Activated T-cell treated with anti-CD3 and anti-CD28 coated beads, Interleukin-2, amount 50 U/mL, for 72 hours (primary cell): ENCODE measurements around the gene ACAD9. TPM values are rescaled to one million over a fixed set of nuclear protein-coding genes. Genes with fewer than 3 reads are reported as not detected.
"Not testable (repeated sequence)": the region's sequence is repeated elsewhere in the genome, so short reads cannot be mapped to it uniquely, and the experiment has no call there.

Experiments used
- ATAC-seq, 2 donors: fragments of 150-1000 bp; cut with Tn5 transposase; replicated peaks in 1 of 2; 2 replicates each; pipeline ENCODE4 v1.10.0; 2021; ENCODE audit warnings: moderate library complexity in 2 of 2, mild to moderate bottlenecking in 1 of 2
- DNase-seq, 2 donors: peaks; one replicate each; pipeline ENCODE4 v3.0.0; 2021 to 2022; ENCODE audit warnings: mixed read lengths in 1 of 2
- H3K27ac Mint-ChIP-seq: one replicate; pipeline ENCODE4 v1.8.0; 2022; ENCODE audit warnings: mild to moderate bottlenecking, moderate library complexity, mixed read lengths
- H3K27me3 Mint-ChIP-seq: one replicate; pipeline ENCODE4 v1.8.0; 2022; ENCODE audit warnings: low read depth, mixed read lengths
- H3K36me3 Mint-ChIP-seq, 2 donors: one replicate each; pipeline ENCODE4 v1.8.0; 2022; ENCODE audit warnings: mixed read lengths in 2 of 2, mild to moderate bottlenecking in 1 of 2; ENCODE audit not compliant: insufficient read depth in 2 of 2
- H3K4me1 Mint-ChIP-seq: one replicate; pipeline ENCODE4 v1.8.0; 2022; ENCODE audit warnings: low read depth, mixed read lengths
- H3K4me3 Mint-ChIP-seq, 2 donors: one replicate each; pipeline ENCODE4 v1.8.0; 2022; ENCODE audit warnings: mild to moderate bottlenecking in 2 of 2, mixed read lengths in 2 of 2, moderate library complexity in 2 of 2
- H3K9me3 Mint-ChIP-seq, 2 donors: one replicate each; pipeline ENCODE4 v1.8.0; 2022; ENCODE audit warnings: mixed read lengths in 2 of 2
- total RNA-seq, 2 donors: library from RNA; stranded (reverse); gene quantifications; one replicate each; pipeline ENCODE4 v1.2.3, GENCODE V29; 2022

The ACAD9 gene
- total RNA-seq, result 10 to 100 TPM; 21.9 to 30.0 TPM

GRCh38 chr3:128879125-128879969 lies at the start of gene ACAD9:
TSS of gene ACAD9 (plus strand) at chr3:128879620. CDS start at chr3:128879692, 72 bp downstream.
- H3K4me3 Mint-ChIP-seq, result peak within 1 kb of the TSS; percentile 87 to 98
- H3K36me3 Mint-ChIP-seq, result peaks cover 6% of the 10 kb centered on the region in 2 donors
- peaks cover 70% of the 10 kb centered on the region for H3K4me1 Mint-ChIP-seq
- H3K27me3 Mint-ChIP-seq, result peaks cover 4% of the 10 kb centered on the region
- no peaks in the 10 kb centered on the region for H3K9me3 Mint-ChIP-seq
- H3K27ac Mint-ChIP-seq, result peak within 1 kb of the TSS; percentile 99
- DNase-seq (peak; percentile 98 to 99), ATAC-seq (peak; percentile 96)

- H3K4me3 Mint-ChIP-seq, ATAC-seq, H3K9me3 Mint-ChIP-seq, H3K27ac Mint-ChIP-seq, H3K4me1 Mint-ChIP-seq, H3K27me3 Mint-ChIP-seq, DNase-seq, H3K36me3 Mint-ChIP-seq: not testable (repeated sequence)
Observed at GRCh38 chr3:128829925-128830625, 49.3 kb upstream of the ACAD9 start.

GRCh38 chr3:128830762-128831161 lies 48.7 kb upstream of the ACAD9 start:
- ATAC-seq, H3K9me3 Mint-ChIP-seq, H3K36me3 Mint-ChIP-seq, H3K27me3 Mint-ChIP-seq, H3K4me3 Mint-ChIP-seq, DNase-seq, H3K27ac Mint-ChIP-seq, H3K4me1 Mint-ChIP-seq: not testable (repeated sequence)

GRCh38 chr3:128832979-128833378 lies 46.4 kb upstream of the ACAD9 start:
- H3K4me3 Mint-ChIP-seq, H3K4me1 Mint-ChIP-seq, DNase-seq, H3K27me3 Mint-ChIP-seq, ATAC-seq, H3K36me3 Mint-ChIP-seq, H3K27ac Mint-ChIP-seq, H3K9me3 Mint-ChIP-seq: not testable (repeated sequence)

DNA sequence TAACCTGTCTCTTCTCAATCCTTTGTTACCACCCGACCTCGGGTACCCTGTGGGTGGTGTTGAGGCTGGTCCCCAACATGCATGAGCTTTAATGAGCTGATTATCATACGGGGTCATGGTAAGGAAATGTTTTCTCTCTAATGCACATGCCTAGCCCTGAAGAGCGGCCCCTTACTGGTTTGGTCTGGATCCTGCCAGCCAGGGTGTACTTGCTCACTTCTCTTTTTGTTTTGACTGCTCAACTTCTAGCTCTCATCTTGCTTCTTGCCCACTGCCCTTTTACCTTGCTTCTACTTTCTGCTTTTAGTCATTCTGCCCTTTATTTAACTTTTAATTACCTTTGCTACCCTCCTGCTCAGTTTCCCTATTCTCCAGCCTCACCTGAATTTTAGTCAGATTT lies 44.3 kb upstream of the ACAD9 start:
- ATAC-seq (no peak), DNase-seq (no peak)
- Mint-ChIP-seq H3K4me3 (no peak overlapping the region), H3K9me3 (no peaks in the 10 kb centered on the region), H3K4me1 (no peaks in the 10 kb centered on the region), H3K27me3 (no peaks in the 10 kb centered on the region), H3K27ac (no peak overlapping the region), H3K36me3 (no peaks in the 10 kb centered on the region)

- Mint-ChIP-seq H3K4me3 (no peak overlapping the region), H3K27ac (no peak overlapping the region), H3K9me3 (no peaks in the 10 kb centered on the region), H3K4me1 (peaks cover 22% of the 10 kb centered on the region), H3K27me3 (no peaks in the 10 kb centered on the region), H3K36me3 (no peaks in the 10 kb centered on the region)
- ATAC-seq, result no peak
- no peak for DNase-seq
Observed at GRCh38 chr3:128841926-128842920, 37.2 kb upstream of the ACAD9 start.

GRCh38 chr3:128844502-128844901 lies 34.9 kb upstream of the ACAD9 start:
- no peak for DNase-seq
- H3K4me1 Mint-ChIP-seq, result peaks cover 23% of the 10 kb centered on the region
- no peak for ATAC-seq
- H3K4me3 Mint-ChIP-seq, result no peak overlapping the region
- no peaks in the 10 kb centered on the region for H3K27me3 Mint-ChIP-seq
- H3K27ac Mint-ChIP-seq, result no peak overlapping the region
- no peaks in the 10 kb centered on the region for H3K9me3 Mint-ChIP-seq
- H3K36me3 Mint-ChIP-seq, result no peaks in the 10 kb centered on the region

GRCh38 chr3:128845119-128845777 lies 34.2 kb upstream of the ACAD9 start:
- Mint-ChIP-seq H3K27me3 (no peaks in the 10 kb centered on the region), H3K4me1 (peaks cover 23% of the 10 kb centered on the region), H3K4me3 (peak overlapping the region; percentile 75 to 78), H3K9me3 (no peaks in the 10 kb centered on the region), H3K36me3 (no peaks in the 10 kb centered on the region), H3K27ac (peak overlapping the region; percentile 47)
- no peak for ATAC-seq
- DNase-seq, result no peak

- Mint-ChIP-seq H3K27ac (peak overlapping the region; percentile 66), H3K4me3 (peak overlapping the region; percentile 75 to 78), H3K9me3 (no peaks in the 10 kb centered on the region), H3K27me3 (no peaks in the 10 kb centered on the region), H3K36me3 (no peaks in the 10 kb centered on the region), H3K4me1 (peaks cover 23% of the 10 kb centered on the region)
- DNase-seq, result peak; percentile 87
- peak; percentile 86 for ATAC-seq
Observed at GRCh38 chr3:128845778-128846485, 33.5 kb upstream of the ACAD9 start.

DNA sequence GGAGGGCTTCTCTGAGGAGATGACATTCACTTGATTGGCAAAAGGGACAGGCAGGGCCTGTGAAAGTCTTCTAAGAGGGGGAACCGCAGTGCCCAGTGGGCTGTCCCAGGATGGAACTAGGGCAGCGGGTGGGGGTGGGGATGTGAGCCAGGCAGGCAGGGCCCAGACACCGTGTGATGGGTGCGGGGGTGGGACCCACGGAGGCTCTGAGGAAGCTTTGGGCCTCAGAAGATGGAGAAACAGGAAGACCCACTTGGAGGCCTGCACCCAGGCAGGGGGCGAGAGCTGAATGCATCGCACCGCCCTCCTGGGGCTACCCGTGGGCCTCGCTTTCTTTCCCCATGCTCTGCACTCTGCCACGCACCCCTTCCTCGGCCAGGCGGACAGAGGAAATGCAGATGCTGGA lies 32.9 kb upstream of the ACAD9 start:
- H3K9me3 Mint-ChIP-seq, result no peaks in the 10 kb centered on the region
- peak in 1 of 2 donors; percentile 24 for DNase-seq

DNA sequence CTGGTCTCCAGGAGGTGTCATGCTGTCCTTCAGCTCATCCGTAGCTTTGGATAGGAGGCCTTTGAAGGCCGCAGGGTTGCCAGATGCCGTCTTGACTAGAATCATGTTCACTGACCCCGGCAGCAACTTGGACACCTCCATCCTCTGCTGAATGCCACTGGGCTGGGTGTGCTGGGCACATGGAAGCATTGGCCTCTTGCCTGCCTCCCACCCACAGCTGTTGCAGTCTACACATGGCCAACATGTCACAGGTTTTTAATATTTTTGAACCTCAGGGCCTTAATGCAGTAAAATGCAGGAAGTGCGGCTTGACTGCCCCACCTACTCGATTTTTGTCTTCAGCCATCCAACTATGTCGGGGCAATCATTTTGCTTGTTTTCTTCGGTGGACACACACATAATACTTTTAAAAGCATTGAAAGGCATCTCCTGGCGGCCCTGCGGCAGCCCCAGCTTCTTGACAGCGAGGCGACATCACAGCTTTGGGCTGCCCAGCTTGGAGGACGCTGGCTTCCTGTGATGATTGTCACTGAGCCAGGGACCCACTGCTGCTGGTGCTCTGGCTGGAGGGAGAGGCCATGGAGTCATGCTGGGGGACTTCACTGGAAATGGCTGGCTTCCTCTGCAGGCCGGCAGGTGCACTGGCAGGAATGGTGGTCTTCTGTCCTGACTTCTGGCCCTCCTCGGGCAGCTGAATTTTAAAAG lies 31.6 kb upstream of the ACAD9 start:
- Mint-ChIP-seq H3K27me3 (no peaks in the 10 kb centered on the region), H3K4me3 (no peak overlapping the region), H3K27ac (no peak overlapping the region), H3K4me1 (peaks cover 23% of the 10 kb centered on the region), H3K36me3 (no peaks in the 10 kb centered on the region), H3K9me3 (no peaks in the 10 kb centered on the region)
- DNase-seq, result no peak
- no peak for ATAC-seq

More for the DNA sequence above, 32.9 kb upstream of the ACAD9 start:
- Mint-ChIP-seq H3K27ac (no peak overlapping the region), H3K4me3 (peak overlapping the region; percentile 75 to 78), H3K36me3 (no peaks in the 10 kb centered on the region), H3K27me3 (no peaks in the 10 kb centered on the region), H3K4me1 (peaks cover 23% of the 10 kb centered on the region)
- ATAC-seq, result peak; percentile 30 to 33
